ENCODE measurements around the gene MAP4K4. TPM values are rescaled to one million over a fixed set of nuclear protein-coding genes. Genes with fewer than 3 reads are reported as not detected.

MAP4K4 gene
- total RNA-seq, 1 experiment from 2014 or later, result 132 TPM

DNA sequence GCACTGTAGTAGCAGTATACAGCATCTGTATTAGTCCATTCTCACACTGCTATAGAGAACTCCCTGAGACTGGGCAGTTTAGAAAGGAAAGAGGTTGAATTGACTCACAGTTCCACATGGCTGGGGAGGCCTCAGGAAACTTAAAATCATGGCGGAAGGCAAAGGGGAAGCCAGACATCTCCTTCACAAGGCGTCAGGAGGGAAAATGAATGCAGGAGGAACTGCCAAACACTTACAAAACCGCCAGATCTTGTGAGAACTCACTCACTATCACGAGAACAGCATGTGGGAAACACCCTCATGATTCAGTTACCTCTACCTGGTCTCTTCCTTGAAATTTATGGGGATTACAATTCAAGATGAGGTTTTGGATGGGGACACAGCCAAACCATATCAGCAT lies 25.4 kb downstream of the MAP4K4 start:
- Histone ChIP-seq H2BK20ac (ENCODE audit: low read depth, low read length, poor library complexity, severe bottlenecking) (no peak overlapping the region), H3K79me2 (ENCODE audit: insufficient read depth, low read length) (peaks cover 40% of the 10 kb centered on the region; the same call in 1 of the 2 replicates), H3K4ac (ENCODE audit: low read depth, low read length) (no peak overlapping the region), H3K27me3 (ENCODE audit: insufficient read depth, low read length) (no peaks in the 10 kb centered on the region), H3K79me1 (ENCODE audit: insufficient read depth, low read depth, low read length, poor library complexity, severe bottlenecking) (peaks cover 13% of the 10 kb centered on the region), H3K23ac (ENCODE audit: insufficient read length, low read depth, low read length) (no peak overlapping the region), H4K20me1 (ENCODE audit: control insufficient read depth, insufficient read depth, insufficient read length) (no peaks in the 10 kb centered on the region), H4K5ac (ENCODE audit: insufficient read length, low read depth, low read length) (no peak overlapping the region), H3K9ac (ENCODE audit: extremely low read depth, insufficient read length, low read length) (no peak overlapping the region), H2BK15ac (ENCODE audit: low read depth, low read length) (no peak overlapping the region), H4K8ac (replicated peaks; ENCODE audit: insufficient read length, low read depth, low read length) (no peak overlapping the region), H3K27ac (ENCODE audit: insufficient read length, low read depth, low read length) (no peak overlapping the region), H4K91ac (ENCODE audit: insufficient read length, low read depth, low read length) (no peak overlapping the region), H3K4me2 (ENCODE audit: insufficient read depth, insufficient read length, low read length) (no peak overlapping the region), H3T11ph (ENCODE audit: low read length) (no peak overlapping the region), H3K14ac (ENCODE audit: insufficient read depth, low read length) (no peak overlapping the region), H3K23me2 (ENCODE audit: insufficient read length, low read depth, low read length, poor library complexity, severe bottlenecking) (no peaks in the 10 kb centered on the region), H3K56ac (ENCODE audit: insufficient read length, low read depth, low read length) (no peak overlapping the region), H3K4me1 (ENCODE audit: insufficient read depth, low read length) (peaks cover 6% of the 10 kb centered on the region; the same call in 1 of the 2 replicates), H2BK5ac (ENCODE audit: insufficient read length, low read length) (no peak overlapping the region), H2AFZ (ENCODE audit: low read length) (no peak overlapping the region), H3K18ac (ENCODE audit: insufficient read length, low read depth, low read length) (no peak overlapping the region), H3K9me3 (ENCODE audit: control insufficient read depth, low read depth, low read length) (no peaks in the 10 kb centered on the region), H2AK5ac (ENCODE audit: insufficient read length, low read length) (no peak overlapping the region), H2BK12ac (ENCODE audit: insufficient read length, low read depth, low read length) (no peak overlapping the region), H2BK120ac (ENCODE audit: low read depth, low read length, poor library complexity, severe bottlenecking) (no peak overlapping the region)
- Mint-ChIP-seq H3K36me3 (ENCODE audit: insufficient read depth in 1 of 3, low read depth in 3 of 3) (no peaks in the 10 kb centered on the region; a peak in 2 of 7 replicates), H3K9me3 (no peaks in the 10 kb centered on the region), H3K4me1 (peaks cover 54% of the 10 kb centered on the region in 2 experiments), H3K27ac (peak overlapping the region in 2 of 3 experiments; percentile 65 to 73; a peak in 3 of 7 replicates), H3K4me3 (no peak overlapping the region), H3K27me3 (ENCODE audit: low read depth) (no peaks in the 10 kb centered on the region)
- no peak for DNase-seq
- no CpG with 5 or more reads among the region's 4 CpGs for WGBS (ENCODE audit: extremely low coverage, insufficient read length, low lambda C conversion rate)
- TF ChIP-seq, protein P1, sequence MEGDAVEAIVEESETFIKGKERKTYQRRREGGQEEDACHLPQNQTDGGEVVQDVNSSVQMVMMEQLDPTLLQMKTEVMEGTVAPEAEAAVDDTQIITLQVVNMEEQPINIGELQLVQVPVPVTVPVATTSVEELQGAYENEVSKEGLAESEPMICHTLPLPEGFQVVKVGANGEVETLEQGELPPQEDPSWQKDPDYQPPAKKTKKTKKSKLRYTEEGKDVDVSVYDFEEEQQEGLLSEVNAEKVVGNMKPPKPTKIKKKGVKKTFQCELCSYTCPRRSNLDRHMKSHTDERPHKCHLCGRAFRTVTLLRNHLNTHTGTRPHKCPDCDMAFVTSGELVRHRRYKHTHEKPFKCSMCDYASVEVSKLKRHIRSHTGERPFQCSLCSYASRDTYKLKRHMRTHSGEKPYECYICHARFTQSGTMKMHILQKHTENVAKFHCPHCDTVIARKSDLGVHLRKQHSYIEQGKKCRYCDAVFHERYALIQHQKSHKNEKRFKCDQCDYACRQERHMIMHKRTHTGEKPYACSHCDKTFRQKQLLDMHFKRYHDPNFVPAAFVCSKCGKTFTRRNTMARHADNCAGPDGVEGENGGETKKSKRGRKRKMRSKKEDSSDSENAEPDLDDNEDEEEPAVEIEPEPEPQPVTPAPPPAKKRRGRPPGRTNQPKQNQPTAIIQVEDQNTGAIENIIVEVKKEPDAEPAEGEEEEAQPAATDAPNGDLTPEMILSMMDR (conservative IDR thresholded peaks at IDR 0.05), result no peak

Data from H9 (cell line).